CD4-positive, alpha-beta T cell (primary cell): ENCODE results near the gene BPHL. TPM values are rescaled to one million over a fixed set of nuclear protein-coding genes. Genes with fewer than 3 reads are reported as not detected.
"Not testable (repeated sequence)": the region's sequence is repeated elsewhere in the genome, so short reads cannot be mapped to it uniquely, and the experiment has no call there.

Experiments
- ATAC-seq: fragments of 200-7000 bp; cut with Tn5 transposase; one replicate; pipeline ENCODE4 v1.10.0; 2022; ENCODE audit warnings: mild to moderate bottlenecking; ENCODE audit not compliant: poor library complexity
- CTCF ChIA-PET: fragments of 350-600 bp; sonication (Branson Sonifier 250); formaldehyde crosslinking; loops from one replicate; lab custom pipeline; 2021; ENCODE audit warnings: antibody characterized with exemption, inconsistent platforms; lab: Charles Lee
- POLR2A ChIA-PET: fragments of 350-600 bp; sonication (Branson Sonifier 250); formaldehyde crosslinking; loops from one replicate; lab custom pipeline; 2021; ENCODE audit warnings: antibody characterized with exemption, inconsistent platforms; lab: Charles Lee
- DNase-seq, 14 experiments: peaks; one replicate each; pipeline ENCODE4 v3.0.0-alpha.2; 2013 to 2020; ENCODE audit warnings: mixed read lengths in 2 of 14
- H3K27ac ChIP-seq, 2 donors: one replicate each; pipeline versions ENCODE4 v1.5.1 to v1.7.0; 2013; ENCODE audit warnings: low read length in 2 of 2, low read depth in 1 of 2, mild to moderate bottlenecking in 1 of 2
- H3K27me3 ChIP-seq, 2 experiments: 1 replicate in 1 of 2; 2 replicates in 1 of 2; pipeline versions ENCODE4 v1.6.1 to v1.7.0; 2013; ENCODE audit warnings: low read length in 2 of 2, control low read depth in 1 of 2, mild to moderate bottlenecking in 1 of 2, moderate library complexity in 1 of 2; ENCODE audit not compliant: insufficient read depth in 2 of 2, control insufficient read depth in 1 of 2
- H3K36me3 ChIP-seq: one replicate; pipeline ENCODE4 v1.6.1; 2013; ENCODE audit warnings: low read length, control low read depth; ENCODE audit not compliant: insufficient read depth
- H3K4me1 ChIP-seq: one replicate; pipeline ENCODE4 v1.6.1; 2013; ENCODE audit warnings: low read length, control low read depth; ENCODE audit not compliant: insufficient read depth
- H3K4me3 ChIP-seq: one replicate; pipeline ENCODE4 v1.5.1; 2013; ENCODE audit warnings: mild to moderate bottlenecking, low read length, moderate library complexity
- H3K9me3 ChIP-seq, 2 experiments: 1 replicate in 1 of 2; 2 replicates in 1 of 2; pipeline versions ENCODE4 v1.6.1 to v1.7.0; 2013; ENCODE audit warnings: low read length in 2 of 2, mild to moderate bottlenecking in 2 of 2, control low read depth in 1 of 2, moderate library complexity in 1 of 2; ENCODE audit not compliant: control insufficient read depth in 1 of 2, insufficient read depth in 1 of 2
- H3K27ac Mint-ChIP-seq: one replicate; pipeline ENCODE4 v1.8.0; 2020; ENCODE audit warnings: mixed read lengths
- H3K27me3 Mint-ChIP-seq: one replicate; pipeline ENCODE4 v1.8.0; 2021; ENCODE audit warnings: mixed read lengths
- H3K36me3 Mint-ChIP-seq: one replicate; pipeline ENCODE4 v1.8.0; 2021; ENCODE audit warnings: low read depth, mixed read lengths
- H3K4me1 Mint-ChIP-seq: one replicate; pipeline ENCODE4 v1.8.0; 2021; ENCODE audit warnings: low read depth, mixed read lengths
- H3K4me3 Mint-ChIP-seq: one replicate; pipeline ENCODE4 v1.8.0; 2020; ENCODE audit warnings: mild to moderate bottlenecking, mixed read lengths
- H3K9me3 Mint-ChIP-seq: one replicate; pipeline ENCODE4 v1.8.0; 2020; ENCODE audit warnings: mixed read lengths
- intact Hi-C, 2 experiments: fragments of 100-400 bp; cut with DNase I in 1 of 2; cut with micrococcal nuclease in 1 of 2; formaldehyde crosslinking; loops; one replicate each; pipeline versions ENCODE4 v1.15.1 to v1.9.0; 2023 to 2025; cut with DNase I, micrococcal nuclease
- total RNA-seq, 174 experiments: library from RNA in 2 of 174; stranded (reverse) in 2 of 174; gene quantifications; one replicate each; pipeline ENCODE4 v1.2.3 and lab custom pipeline; 2021 to 2026
- TF ChIP-seq, protein P1 (sequence below): fragments of 200-600 bp; IDR thresholded peaks from one replicate; pipeline ENCODE4 v1.8.0; 2022; ENCODE audit warnings: antibody characterized with exemption, mild to moderate bottlenecking

Gene BPHL
- total RNA-seq, 2 experiments from 2014 or later = 5.2 to 5.7 TPM

DNA sequence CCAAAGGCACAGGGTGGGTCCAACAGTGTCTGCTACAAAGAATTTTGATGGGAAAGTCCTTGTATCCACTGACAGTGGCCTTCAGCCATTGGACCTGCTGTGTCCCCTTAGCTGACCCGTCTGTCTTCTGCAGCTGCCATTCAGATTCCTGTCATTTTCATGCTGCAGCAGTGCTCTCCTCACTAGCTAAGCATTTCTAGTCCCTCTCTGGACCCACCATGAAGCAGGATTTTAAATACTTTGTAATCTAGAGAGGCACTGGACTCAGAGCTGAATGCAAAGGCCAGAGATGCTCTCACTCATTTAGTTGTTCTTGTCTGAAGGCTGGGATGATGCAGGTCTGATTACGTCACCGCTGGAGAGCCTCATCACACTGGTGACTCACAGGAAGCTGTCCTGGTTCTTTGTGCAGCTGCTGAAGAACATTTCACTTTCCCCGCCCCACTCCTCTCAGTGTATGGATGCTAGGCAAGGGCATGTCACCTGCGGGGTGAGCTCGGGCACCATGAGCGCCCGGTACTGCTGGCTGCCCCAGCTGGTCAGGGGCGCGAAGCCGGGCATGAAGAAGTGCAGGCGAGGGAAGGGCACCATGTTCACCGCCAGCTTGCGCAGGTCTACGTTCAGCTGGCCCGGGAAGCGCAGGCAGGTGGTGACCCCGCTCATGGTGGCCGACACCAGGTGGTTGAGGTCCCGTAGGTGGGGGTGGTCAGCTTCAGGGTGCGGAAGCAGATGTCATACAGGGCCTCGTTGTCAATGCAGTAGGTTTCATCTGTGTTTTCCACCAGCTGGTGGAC lies 58.2 kb downstream of the BPHL start:
- Histone ChIP-seq H3K27me3 (peaks cover 0 to 4% of the 10 kb centered on the region in 2 experiments), H3K4me3 (no peak overlapping the region), H3K4me1 (no peaks in the 10 kb centered on the region), H3K9me3 (no peaks in the 10 kb centered on the region), H3K27ac (no peak overlapping the region), H3K36me3 (no peaks in the 10 kb centered on the region)
- Mint-ChIP-seq H3K4me3 (no peak overlapping the region), H3K27ac (no peak overlapping the region), H3K27me3 (no peaks in the 10 kb centered on the region), H3K36me3 (no peaks in the 10 kb centered on the region), H3K9me3 (no peaks in the 10 kb centered on the region), H3K4me1 (no peaks in the 10 kb centered on the region)
- intact Hi-C loops = no loop called here
- DNase-seq = peak in 6 of 14 experiments; percentile 11 to 62 (median 34)
- ChIA-PET CTCF (no interaction called here), POLR2A (no interaction called here)
- TF ChIP-seq, protein P1, sequence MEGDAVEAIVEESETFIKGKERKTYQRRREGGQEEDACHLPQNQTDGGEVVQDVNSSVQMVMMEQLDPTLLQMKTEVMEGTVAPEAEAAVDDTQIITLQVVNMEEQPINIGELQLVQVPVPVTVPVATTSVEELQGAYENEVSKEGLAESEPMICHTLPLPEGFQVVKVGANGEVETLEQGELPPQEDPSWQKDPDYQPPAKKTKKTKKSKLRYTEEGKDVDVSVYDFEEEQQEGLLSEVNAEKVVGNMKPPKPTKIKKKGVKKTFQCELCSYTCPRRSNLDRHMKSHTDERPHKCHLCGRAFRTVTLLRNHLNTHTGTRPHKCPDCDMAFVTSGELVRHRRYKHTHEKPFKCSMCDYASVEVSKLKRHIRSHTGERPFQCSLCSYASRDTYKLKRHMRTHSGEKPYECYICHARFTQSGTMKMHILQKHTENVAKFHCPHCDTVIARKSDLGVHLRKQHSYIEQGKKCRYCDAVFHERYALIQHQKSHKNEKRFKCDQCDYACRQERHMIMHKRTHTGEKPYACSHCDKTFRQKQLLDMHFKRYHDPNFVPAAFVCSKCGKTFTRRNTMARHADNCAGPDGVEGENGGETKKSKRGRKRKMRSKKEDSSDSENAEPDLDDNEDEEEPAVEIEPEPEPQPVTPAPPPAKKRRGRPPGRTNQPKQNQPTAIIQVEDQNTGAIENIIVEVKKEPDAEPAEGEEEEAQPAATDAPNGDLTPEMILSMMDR = no peak
- peak; percentile 41 for ATAC-seq

GRCh38 chr6:3178666-3179065 lies 60.2 kb downstream of the BPHL start:
- ATAC-seq, H3K36me3 ChIP-seq, H3K27ac ChIP-seq, H3K4me3 ChIP-seq, H3K9me3 ChIP-seq, H3K27ac Mint-ChIP-seq, H3K27me3 Mint-ChIP-seq, H3K36me3 Mint-ChIP-seq, CTCF ChIA-PET, H3K27me3 ChIP-seq, DNase-seq, H3K9me3 Mint-ChIP-seq, H3K4me3 Mint-ChIP-seq, H3K4me1 Mint-ChIP-seq, H3K4me1 ChIP-seq, POLR2A ChIA-PET, intact Hi-C loops: not testable (repeated sequence)

GRCh38 chr6:3179945-3180344 lies 61.4 kb downstream of the BPHL start:
- not testable (repeated sequence) for ATAC-seq

GRCh38 chr6:3181105-3181504 lies 62.6 kb downstream of the BPHL start:
- Histone ChIP-seq H3K9me3 (no peaks in the 10 kb centered on the region), H3K4me1 (no peaks in the 10 kb centered on the region), H3K36me3 (no peaks in the 10 kb centered on the region), H3K27ac (no peak overlapping the region), H3K27me3 (peaks cover 0 to 4% of the 10 kb centered on the region in 2 experiments), H3K4me3 (no peak overlapping the region)
- no peak overlapping the region for H3K27ac Mint-ChIP-seq
- H3K4me3 Mint-ChIP-seq = no peak overlapping the region
- peaks cover 8% of the 10 kb centered on the region for H3K27me3 Mint-ChIP-seq
- H3K9me3 Mint-ChIP-seq = no peaks in the 10 kb centered on the region
- ChIA-PET CTCF (no interaction called here), POLR2A (no interaction called here)
- intact Hi-C loops = no loop called here
- no peaks in the 10 kb centered on the region for H3K4me1 Mint-ChIP-seq
- no peaks in the 10 kb centered on the region for H3K36me3 Mint-ChIP-seq
- ATAC-seq = no peak
- TF ChIP-seq, protein P1 = no peak
- no peak for DNase-seq

More at GRCh38 chr6:3179945-3180344, 61.4 kb downstream of the BPHL start:
- Mint-ChIP-seq H3K4me3 (peak overlapping the region; percentile 82), H3K27ac (peak overlapping the region; percentile 61)
- H3K9me3 Mint-ChIP-seq, H3K27me3 ChIP-seq, CTCF ChIA-PET, H3K36me3 Mint-ChIP-seq, H3K4me1 Mint-ChIP-seq, H3K27me3 Mint-ChIP-seq, H3K27ac ChIP-seq, intact Hi-C loops, POLR2A ChIA-PET, DNase-seq, H3K4me1 ChIP-seq, H3K36me3 ChIP-seq, H3K9me3 ChIP-seq, H3K4me3 ChIP-seq: not testable (repeated sequence)
